GM20000 (cell line): ENCODE data around the gene ATP2B2.

Experiments
- DNase-seq: peaks from one replicate; pipeline ENCODE4 v3.0.0; 2012; ENCODE audit warnings: low spot score
- TF ChIP-seq, protein P1 (sequence below): IDR thresholded peaks from 2 replicates; pipeline ENCODE4 v1.5.1; 2012; ENCODE audit warnings: mild to moderate bottlenecking, control low read depth; ENCODE audit errors: extremely low read depth, missing control alignments

ATP2B2 gene

GRCh38 chr3:10289077-10289476 is 216.3 kb downstream of the ATP2B2 start:
- TF ChIP-seq, protein P1, sequence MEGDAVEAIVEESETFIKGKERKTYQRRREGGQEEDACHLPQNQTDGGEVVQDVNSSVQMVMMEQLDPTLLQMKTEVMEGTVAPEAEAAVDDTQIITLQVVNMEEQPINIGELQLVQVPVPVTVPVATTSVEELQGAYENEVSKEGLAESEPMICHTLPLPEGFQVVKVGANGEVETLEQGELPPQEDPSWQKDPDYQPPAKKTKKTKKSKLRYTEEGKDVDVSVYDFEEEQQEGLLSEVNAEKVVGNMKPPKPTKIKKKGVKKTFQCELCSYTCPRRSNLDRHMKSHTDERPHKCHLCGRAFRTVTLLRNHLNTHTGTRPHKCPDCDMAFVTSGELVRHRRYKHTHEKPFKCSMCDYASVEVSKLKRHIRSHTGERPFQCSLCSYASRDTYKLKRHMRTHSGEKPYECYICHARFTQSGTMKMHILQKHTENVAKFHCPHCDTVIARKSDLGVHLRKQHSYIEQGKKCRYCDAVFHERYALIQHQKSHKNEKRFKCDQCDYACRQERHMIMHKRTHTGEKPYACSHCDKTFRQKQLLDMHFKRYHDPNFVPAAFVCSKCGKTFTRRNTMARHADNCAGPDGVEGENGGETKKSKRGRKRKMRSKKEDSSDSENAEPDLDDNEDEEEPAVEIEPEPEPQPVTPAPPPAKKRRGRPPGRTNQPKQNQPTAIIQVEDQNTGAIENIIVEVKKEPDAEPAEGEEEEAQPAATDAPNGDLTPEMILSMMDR, result no peak
- DNase-seq, result no peak

GRCh38 chr3:10288575-10288960 is 216.8 kb downstream of the ATP2B2 start:
- TF ChIP-seq, protein P1, result no peak
- no peak for DNase-seq

GRCh38 chr3:10287936-10288574 is 217.3 kb downstream of the ATP2B2 start:
- DNase-seq, result no peak
- TF ChIP-seq, protein P1, result no peak

GRCh38 chr3:10286596-10287295 is 218.6 kb downstream of the ATP2B2 start:
- peak; percentile 46 for DNase-seq
- TF ChIP-seq, protein P1, result no peak

DNA sequence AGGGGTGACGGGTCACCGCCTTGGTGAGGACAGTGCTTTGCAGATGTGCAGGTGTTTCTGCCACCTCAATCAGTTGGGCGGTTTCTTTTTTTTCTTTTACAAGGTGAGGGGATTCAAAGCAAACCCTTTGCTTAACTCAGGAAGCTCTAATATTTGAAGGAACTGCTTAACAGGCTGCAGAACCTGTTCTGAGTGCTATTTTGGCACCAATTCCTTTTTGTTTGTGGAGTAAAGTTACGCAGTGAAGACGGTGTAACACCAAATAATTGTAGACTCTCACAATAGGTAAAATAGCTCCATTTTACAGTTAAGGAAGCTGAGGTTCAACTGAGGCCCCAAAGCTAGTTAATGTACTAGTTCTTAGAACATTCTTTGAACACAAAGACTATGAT is 219.3 kb downstream of the ATP2B2 start:
- no peak for DNase-seq
- TF ChIP-seq, protein P1, result no peak

GRCh38 chr3:10285272-10286132 is 219.9 kb downstream of the ATP2B2 start:
- TF ChIP-seq, protein P1, result no peak
- DNase-seq, result no peak

- TF ChIP-seq, protein P1, result no peak
Measured at GRCh38 chr3:10284496-10284895, 220.9 kb downstream of the ATP2B2 start.

More at GRCh38 chr3:10284496-10284895, 220.9 kb downstream of the ATP2B2 start:
- no peak for DNase-seq
